H9 (cell line): ENCODE data around the gene PCGF3. TPM values are rescaled to one million over a fixed set of nuclear protein-coding genes. Genes with fewer than 3 reads are reported as not detected.
A peak's percentile ranks its signal among the peaks of the same experiment; 100 is the strongest.

Experiments
- DNase-seq: peaks from one replicate; pipeline ENCODE4 v3.0.0-alpha.2; 2017
- H2AFZ ChIP-seq: one replicate; pipeline ENCODE4 v1.6.1; 2013; ENCODE audit warnings: mild to moderate bottlenecking, low read length, control low read depth, moderate library complexity
- H2AK5ac ChIP-seq: 2 replicates; pipeline ENCODE4 v1.6.1; 2013; ENCODE audit warnings: low read length, control low read depth, mixed read lengths; ENCODE audit not compliant: insufficient read length
- H2BK120ac ChIP-seq: one replicate; pipeline ENCODE4 v1.6.1; 2013; ENCODE audit warnings: low read depth, mild to moderate bottlenecking, low read length, control low read depth, inconsistent platforms; ENCODE audit not compliant: poor library complexity, severe bottlenecking
- H2BK12ac ChIP-seq: 2 replicates; pipeline ENCODE4 v1.6.1; 2013; ENCODE audit warnings: low read length, control low read depth, mixed read lengths, low read depth; ENCODE audit not compliant: insufficient read length
- H2BK15ac ChIP-seq: 2 replicates; pipeline ENCODE4 v1.6.1; 2013; ENCODE audit warnings: low read depth, low read length, control low read depth
- H2BK20ac ChIP-seq: one replicate; pipeline ENCODE4 v1.6.1; 2013; ENCODE audit warnings: low read depth, mild to moderate bottlenecking, low read length, control low read depth, inconsistent platforms; ENCODE audit not compliant: poor library complexity, severe bottlenecking
- H2BK5ac ChIP-seq: 2 replicates; pipeline ENCODE4 v1.6.1; 2013; ENCODE audit warnings: low read length, control low read depth, mixed read lengths; ENCODE audit not compliant: insufficient read length
- H3K14ac ChIP-seq: 2 replicates; pipeline ENCODE4 v1.6.1; 2013; ENCODE audit warnings: low read length, control low read depth; ENCODE audit not compliant: insufficient read depth
- H3K18ac ChIP-seq: 2 replicates; pipeline ENCODE4 v1.6.1; 2013; ENCODE audit warnings: low read depth, mild to moderate bottlenecking, mixed read lengths, low read length, control low read depth; ENCODE audit not compliant: insufficient read length
- H3K23ac ChIP-seq: 2 replicates; pipeline ENCODE4 v1.6.1; 2013; ENCODE audit warnings: low read length, control low read depth, mixed read lengths, low read depth; ENCODE audit not compliant: insufficient read length
- H3K23me2 ChIP-seq: 2 replicates; pipeline ENCODE4 v1.6.1; 2013; ENCODE audit warnings: low read depth, mild to moderate bottlenecking, mixed read lengths, low read length, control low read depth; ENCODE audit not compliant: insufficient read length, poor library complexity, severe bottlenecking
- H3K27ac ChIP-seq: 2 replicates; pipeline ENCODE4 v1.5.1; 2013; ENCODE audit warnings: low read length, control low read depth, mixed read lengths, low read depth; ENCODE audit not compliant: insufficient read length
- H3K27me3 ChIP-seq: 2 replicates; pipeline ENCODE4 v1.6.1; 2013; ENCODE audit warnings: low read length, control low read depth, inconsistent platforms; ENCODE audit not compliant: insufficient read depth
- H3K4ac ChIP-seq: 2 replicates; pipeline ENCODE4 v1.6.1; 2013; ENCODE audit warnings: low read depth, mild to moderate bottlenecking, control low read depth, inconsistent platforms, low read length, moderate library complexity
- H3K4me1 ChIP-seq: 2 replicates; pipeline ENCODE4 v1.6.1; 2013; ENCODE audit warnings: low read length, control low read depth, inconsistent platforms; ENCODE audit not compliant: insufficient read depth
- H3K4me2 ChIP-seq: 2 replicates; pipeline ENCODE4 v1.6.1; 2013; ENCODE audit warnings: low read length, control low read depth, mixed read lengths; ENCODE audit not compliant: insufficient read length, insufficient read depth
- H3K56ac ChIP-seq: 2 replicates; pipeline ENCODE4 v1.6.1; 2013; ENCODE audit warnings: low read depth, mild to moderate bottlenecking, mixed read lengths, low read length, control low read depth; ENCODE audit not compliant: insufficient read length
- H3K79me1 ChIP-seq: 2 replicates; pipeline ENCODE4 v1.6.1; 2013; ENCODE audit warnings: low read depth, mild to moderate bottlenecking, moderate library complexity, low read length, control low read depth, inconsistent platforms; ENCODE audit not compliant: insufficient read depth, poor library complexity, severe bottlenecking
- H3K79me2 ChIP-seq: 2 replicates; pipeline ENCODE4 v1.6.1; 2013; ENCODE audit warnings: low read length, control low read depth, inconsistent platforms; ENCODE audit not compliant: insufficient read depth
- H3K9ac ChIP-seq: 2 replicates; pipeline ENCODE4 v1.6.1; 2013; ENCODE audit warnings: low read length, control low read depth, mixed read lengths; ENCODE audit not compliant: insufficient read length; ENCODE audit errors: extremely low read depth
- H3K9me3 ChIP-seq: one replicate; pipeline ENCODE4 v1.6.1; 2013; ENCODE audit warnings: low read depth, low read length, inconsistent platforms; ENCODE audit not compliant: control insufficient read depth
- H3T11ph ChIP-seq: one replicate; pipeline ENCODE4 v1.6.1; 2013; ENCODE audit warnings: mild to moderate bottlenecking, low read length, control low read depth, inconsistent platforms
- H4K20me1 ChIP-seq: one replicate; pipeline ENCODE4 v1.6.1; 2013; ENCODE audit not compliant: control insufficient read depth, insufficient read length, insufficient read depth
- H4K5ac ChIP-seq: 2 replicates; pipeline ENCODE4 v1.6.1; 2013; ENCODE audit warnings: low read depth, mild to moderate bottlenecking, mixed read lengths, low read length, control low read depth; ENCODE audit not compliant: insufficient read length
- H4K8ac ChIP-seq: replicated peaks from 2 replicates; pipeline ENCODE4 v1.6.1; 2013; ENCODE audit warnings: low read length, control low read depth, mixed read lengths, low read depth; ENCODE audit not compliant: insufficient read length
- H4K91ac ChIP-seq: 2 replicates; pipeline ENCODE4 v1.6.1; 2013; ENCODE audit warnings: low read depth, mild to moderate bottlenecking, moderate library complexity, mixed read lengths, low read length, control low read depth; ENCODE audit not compliant: insufficient read length
- H3K27ac Mint-ChIP-seq, 3 experiments: 2 replicates in 2 of 3; 3 replicates in 1 of 3; pipeline ENCODE4 v1.8.0; 2020 to 2021; ENCODE audit warnings: mixed read lengths in 3 of 3, mild to moderate bottlenecking in 1 of 3, moderate library complexity in 1 of 3
- H3K27me3 Mint-ChIP-seq: 2 replicates; pipeline ENCODE4 v1.8.0; 2021; ENCODE audit warnings: low read depth, mild to moderate bottlenecking, moderate library complexity, mixed read lengths
- H3K36me3 Mint-ChIP-seq, 3 experiments: 2 replicates in 2 of 3; 3 replicates in 1 of 3; pipeline ENCODE4 v1.8.0; 2020 to 2021; ENCODE audit warnings: low read depth in 3 of 3, mixed read lengths in 3 of 3; ENCODE audit not compliant: insufficient read depth in 1 of 3
- H3K4me1 Mint-ChIP-seq, 2 experiments: 2 replicates each; pipeline ENCODE4 v1.8.0; 2020; ENCODE audit warnings: mixed read lengths in 2 of 2
- H3K4me3 Mint-ChIP-seq, 2 experiments: 2 replicates in 1 of 2; 3 replicates in 1 of 2; pipeline ENCODE4 v1.8.0; 2020 to 2021; ENCODE audit warnings: mild to moderate bottlenecking in 2 of 2, mixed read lengths in 2 of 2, moderate library complexity in 1 of 2
- H3K9me3 Mint-ChIP-seq, 2 experiments: 2 replicates in 1 of 2; 3 replicates in 1 of 2; pipeline ENCODE4 v1.8.0; 2020; ENCODE audit warnings: mild to moderate bottlenecking in 2 of 2, mixed read lengths in 2 of 2, moderate library complexity in 1 of 2
- CTCF ChIP-seq: fragments of 200-600 bp; sonication (generic); conservative IDR thresholded peaks from 3 replicates; pipeline ENCODE4 v1.8.0; 2021; ENCODE audit warnings: antibody characterized with exemption, mild to moderate bottlenecking
- WGBS: extraction: QIAGEN DNeasy Blood & Tissue Kit; methylation state at CpG from one replicate; pipeline ENCODE4 v1.1.7; 2013; ENCODE audit warnings: missing lambda C conversion rate, low lambda C conversion rate, mixed read lengths; ENCODE audit not compliant: insufficient read length; ENCODE audit errors: extremely low coverage; 5-methylcytosine and 5-hydroxymethylcytosine counted together
- total RNA-seq: library from RNA; stranded (reverse); gene quantifications from 2 replicates; pipeline ENCODE4 v1.2.1, GENCODE V29; 2021

PCGF3 gene
- total RNA-seq, 1 experiment from 2014 or later: 43.1 TPM

DNA sequence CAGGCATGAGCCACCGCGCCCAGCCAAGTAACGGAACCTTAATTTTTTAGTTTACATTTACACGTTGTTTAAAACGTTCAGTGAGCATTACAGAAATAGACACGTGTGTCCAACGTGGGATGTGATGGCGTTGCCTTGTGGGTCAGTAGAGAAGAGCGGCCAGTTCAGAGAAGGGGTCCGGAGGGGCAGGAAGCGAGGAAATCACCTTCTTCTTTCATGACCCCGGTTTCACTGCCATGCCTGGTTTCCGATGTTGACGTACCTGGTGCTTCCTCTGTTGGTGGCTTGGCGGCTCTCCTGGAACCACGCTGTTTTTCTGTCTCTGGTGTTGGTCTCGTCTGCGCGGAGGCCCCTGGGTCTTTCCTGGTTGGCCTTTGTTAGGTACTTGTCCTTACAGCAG is 42.8 kb downstream of the PCGF3 start:
- H4K8ac ChIP-seq: no peak overlapping the region
- no peak overlapping the region for H2AFZ ChIP-seq
- no peak overlapping the region for H3K18ac ChIP-seq
- H3K27me3 ChIP-seq: no peaks in the 10 kb centered on the region
- H2AK5ac ChIP-seq: no peak overlapping the region
- H2BK12ac ChIP-seq: no peak overlapping the region
- DNase-seq: no peak
- no peak overlapping the region for H4K91ac ChIP-seq
- no peak overlapping the region for H3K23ac ChIP-seq
- no peak overlapping the region for H3K4ac ChIP-seq
- H2BK20ac ChIP-seq: no peak overlapping the region
- H3K4me1 Mint-ChIP-seq: no peaks in the 10 kb centered on the region
- TF ChIP-seq CTCF: no peak
- H2BK5ac ChIP-seq: no peak overlapping the region
- no peak overlapping the region for H2BK15ac ChIP-seq
- H3K9me3 ChIP-seq: no peaks in the 10 kb centered on the region
- no CpG with 5 or more reads among the region's 19 CpGs for WGBS
- H3K36me3 Mint-ChIP-seq: peaks cover 35 to 61% (median 58%) of the 10 kb centered on the region in 3 experiments
- H3K4me2 ChIP-seq: no peak overlapping the region
- no peak overlapping the region for H3K4me3 Mint-ChIP-seq
- H3K14ac ChIP-seq: no peak overlapping the region
- no peaks in the 10 kb centered on the region for H4K20me1 ChIP-seq
- peak overlapping the region in 1 of 3 experiments; percentile 57; a peak in 1 of 7 replicates for H3K27ac Mint-ChIP-seq
- peaks cover 3 to 5% of the 10 kb centered on the region in 2 experiments; a peak in 3 of 5 replicates for H3K9me3 Mint-ChIP-seq
- H3K23me2 ChIP-seq: no peaks in the 10 kb centered on the region
- no peak overlapping the region for H3K9ac ChIP-seq
- no peak overlapping the region for H3T11ph ChIP-seq
- no peak overlapping the region for H4K5ac ChIP-seq
- H3K79me2 ChIP-seq: no peaks in the 10 kb centered on the region
- no peak overlapping the region for H3K27ac ChIP-seq
- H2BK120ac ChIP-seq: no peak overlapping the region
- H3K4me1 ChIP-seq: no peaks in the 10 kb centered on the region
- H3K56ac ChIP-seq: no peak overlapping the region
- H3K27me3 Mint-ChIP-seq: no peaks in the 10 kb centered on the region; the same call in 1 of the 2 replicates
- H3K79me1 ChIP-seq: peaks cover 2% of the 10 kb centered on the region
